Fibroblast of villous mesenchyme (primary cell): Measurements from ENCODE around the gene CDC42EP2. TPM values are rescaled to one million over a fixed set of nuclear protein-coding genes. Genes with fewer than 3 reads are reported as not detected.

Source experiments
- DNase-seq: peaks from one replicate; pipeline ENCODE4 v3.0.0-alpha.2; 2010; ENCODE audit warnings: low read depth
- H3K4me3 ChIP-seq: 2 replicates; pipeline ENCODE4 v1.5.1; 2011; ENCODE audit warnings: low read depth, mild to moderate bottlenecking, low read length
- CTCF ChIP-seq: IDR thresholded peaks from 2 replicates; pipeline ENCODE4 v1.5.1; 2012; ENCODE audit warnings: low read depth, mild to moderate bottlenecking, low read length; ENCODE audit not compliant: insufficient read depth
- total RNA-seq: library from RNA; depleted of rRNA; stranded (reverse); fragments of >200 nt; gene quantifications from 2 replicates; pipeline ENCODE4 v1.2.3, GENCODE V29; 2012

The CDC42EP2 gene
- total RNA-seq, 1 donor, result 32.8 TPM

GRCh38 chr11:65355013-65355775 lies 40.5 kb downstream of the CDC42EP2 start:
- DNase-seq, result no peak

DNA sequence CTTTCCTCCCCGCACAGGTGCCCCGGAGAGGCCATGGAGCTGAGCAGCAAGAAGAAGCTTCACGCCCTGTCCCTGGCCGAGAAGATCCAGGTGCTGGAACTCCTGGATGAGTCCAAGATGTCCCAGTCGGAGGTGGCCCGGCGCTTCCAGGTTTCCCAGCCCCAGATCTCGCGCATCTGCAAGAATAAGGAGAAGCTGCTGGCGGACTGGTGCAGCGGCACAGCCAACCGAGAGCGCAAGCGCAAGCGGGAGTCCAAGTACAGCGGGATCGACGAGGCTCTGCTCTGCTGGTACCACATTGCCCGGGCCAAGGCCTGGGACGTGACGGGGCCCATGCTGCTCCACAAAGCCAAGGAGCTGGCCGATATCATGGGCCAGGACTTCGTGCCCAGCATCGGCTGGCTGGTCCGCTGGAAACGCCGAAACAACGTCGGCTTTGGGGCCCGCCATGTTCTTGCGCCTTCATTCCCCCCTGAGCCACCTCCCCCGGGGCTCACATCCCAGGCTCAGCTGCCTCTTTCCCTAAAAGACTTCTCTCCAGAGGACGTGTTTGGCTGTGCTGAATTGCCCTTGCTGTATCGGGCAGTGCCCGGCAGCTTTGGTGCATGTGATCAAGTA lies 41.2 kb downstream of the CDC42EP2 start:
- peak overlapping the region; percentile 56 for H3K4me3 ChIP-seq
- peak; percentile 48 for DNase-seq
- TF ChIP-seq CTCF, result no peak

More at GRCh38 chr11:65355013-65355775, 40.5 kb downstream of the CDC42EP2 start:
- H3K4me3 ChIP-seq, result peak overlapping the region; percentile 56
- TF ChIP-seq CTCF, result no peak

DNA sequence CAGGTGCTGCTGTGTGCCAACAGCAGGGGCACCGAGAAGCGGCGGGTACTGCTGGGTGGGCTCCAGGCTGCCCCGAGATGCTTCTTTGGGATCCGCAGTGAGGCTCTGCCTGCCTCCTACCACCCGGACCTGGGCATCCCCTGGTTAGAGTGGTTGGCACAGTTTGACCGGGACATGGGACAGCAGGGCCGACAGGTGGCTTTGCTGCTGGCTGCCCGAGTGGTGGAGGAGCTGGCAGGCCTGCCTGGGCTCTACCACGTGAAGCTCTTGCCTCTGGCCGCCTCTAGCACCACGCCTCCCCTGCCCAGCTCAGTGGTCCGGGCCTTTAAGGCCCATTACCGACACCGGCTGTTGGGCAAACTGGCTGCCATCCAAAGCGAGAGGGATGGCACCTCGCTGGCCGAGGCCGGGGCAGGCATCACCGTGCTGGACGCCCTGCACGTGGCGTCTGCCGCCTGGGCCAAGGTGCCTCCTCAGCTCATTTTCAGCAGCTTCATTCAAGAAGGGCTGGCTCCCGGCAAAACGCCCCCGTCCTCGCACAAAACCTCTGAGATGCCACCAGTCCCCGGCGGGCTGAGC lies 41.8 kb downstream of the CDC42EP2 start:
- no peak overlapping the region for H3K4me3 ChIP-seq
- no peak for DNase-seq
- TF ChIP-seq CTCF, result no peak

DNA sequence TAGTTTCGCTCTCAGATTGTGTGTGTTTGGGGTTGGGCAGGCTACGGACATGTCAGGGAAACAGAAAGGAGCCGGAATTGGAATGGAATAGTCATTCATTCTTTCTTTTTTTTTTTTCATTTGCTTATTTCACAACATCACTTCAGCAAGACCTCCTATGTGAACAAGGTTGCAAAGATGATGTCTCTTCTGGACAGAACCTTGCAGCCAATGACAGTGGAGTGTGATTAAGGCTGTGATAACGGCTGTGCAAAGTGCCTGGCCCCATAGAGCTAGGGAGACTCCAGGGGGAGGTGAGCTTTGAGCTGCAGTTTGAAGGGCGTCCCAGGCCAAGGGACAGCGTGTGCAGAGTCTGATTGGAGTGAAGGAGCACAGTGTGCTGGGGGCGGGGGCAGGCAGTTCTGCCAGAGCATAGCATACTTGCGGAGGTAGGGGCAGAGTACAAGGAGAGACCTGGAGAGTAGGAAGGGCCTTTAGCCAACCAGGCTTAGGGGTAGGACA lies 43.2 kb downstream of the CDC42EP2 start:
- no peak for TF ChIP-seq CTCF
- peak; percentile 30 for DNase-seq
- H3K4me3 ChIP-seq, result no peak overlapping the region

GRCh38 chr11:65362320-65362931 lies 47.8 kb downstream of the CDC42EP2 start:
- no peak for DNase-seq
- H3K4me3 ChIP-seq, result no peak overlapping the region
- no peak for TF ChIP-seq CTCF

DNA sequence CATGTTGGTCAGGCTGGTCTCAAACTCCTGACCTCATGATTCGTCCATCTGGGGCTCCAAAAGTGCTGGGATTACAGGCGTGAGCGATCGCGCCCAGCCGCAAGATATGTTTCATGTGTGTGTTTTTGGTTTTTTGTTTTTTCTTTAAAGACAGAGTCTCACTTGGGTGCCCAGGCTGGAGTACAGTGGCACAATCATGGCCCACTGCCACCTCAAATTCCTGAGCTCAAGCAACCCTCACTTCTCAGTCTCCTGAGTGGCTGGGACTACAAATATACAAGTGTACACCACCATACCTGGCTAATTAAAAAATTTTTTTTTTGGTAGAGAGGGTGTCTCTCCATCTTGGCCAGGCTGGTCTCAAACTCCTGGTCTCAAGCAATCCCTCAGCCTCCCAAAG lies 48.3 kb downstream of the CDC42EP2 start:
- no peak overlapping the region for H3K4me3 ChIP-seq
- no peak for DNase-seq
- no peak for TF ChIP-seq CTCF
